Measurements from ENCODE around the gene ASPDH.

The ASPDH gene

GRCh38 chr19:50481351-50482149, 32.2 kb downstream of the ASPDH start:
- H3K4me3 ChIP-seq (ENCODE audit: low read depth, low read length), result no peak overlapping the region
- no peak for TF ChIP-seq CTCF (conservative IDR thresholded peaks at IDR 0.05; ENCODE audit: low read depth, low read length)
- DNase-seq (ENCODE audit: low read depth), result no peak

GRCh38 chr19:50480281-50481111, 33.2 kb downstream of the ASPDH start:
- H3K4me3 ChIP-seq (ENCODE audit: low read depth, low read length), result no peak overlapping the region
- no peak for TF ChIP-seq CTCF (conservative IDR thresholded peaks at IDR 0.05; ENCODE audit: low read depth, low read length)

GRCh38 chr19:50479761-50480251, 33.9 kb downstream of the ASPDH start:
- no peak for TF ChIP-seq CTCF (conservative IDR thresholded peaks at IDR 0.05; ENCODE audit: low read depth, low read length)
- H3K4me3 ChIP-seq (ENCODE audit: low read depth, low read length), result no peak overlapping the region
- no peak for DNase-seq (ENCODE audit: low read depth)

More at GRCh38 chr19:50480281-50481111, 33.2 kb downstream of the ASPDH start:
- no peak for DNase-seq (ENCODE audit: low read depth)

GRCh38 chr19:50478901-50479715, 34.6 kb downstream of the ASPDH start:
- DNase-seq (ENCODE audit: low read depth), result peak; percentile 63
- peak; percentile 77 for TF ChIP-seq CTCF (conservative IDR thresholded peaks at IDR 0.05; ENCODE audit: low read depth, low read length)
- no peak overlapping the region for H3K4me3 ChIP-seq (ENCODE audit: low read depth, low read length)

GRCh38 chr19:50477751-50478515, 35.8 kb downstream of the ASPDH start:
- TF ChIP-seq CTCF (conservative IDR thresholded peaks at IDR 0.05; ENCODE audit: low read depth, low read length), result no peak
- DNase-seq (ENCODE audit: low read depth), result no peak
- H3K4me3 ChIP-seq (ENCODE audit: low read depth, low read length), result no peak overlapping the region

GRCh38 chr19:50476907-50477238, 36.8 kb downstream of the ASPDH start:
- DNase-seq (ENCODE audit: low read depth), result no peak
- TF ChIP-seq CTCF (conservative IDR thresholded peaks at IDR 0.05; ENCODE audit: low read depth, low read length), result no peak
- H3K4me3 ChIP-seq (ENCODE audit: low read depth, low read length), result peak overlapping the region; percentile 96

All from choroid plexus epithelial cell (primary cell).